Liver (tissue), 9 donors: Measurements from ENCODE around the gene EHD4. TPM values are rescaled to one million over a fixed set of nuclear protein-coding genes. Genes with fewer than 3 reads are reported as not detected.

ENCODE experiments used
- DNase-seq: peaks from one replicate; pipeline ENCODE4 v3.0.0-alpha.2; 2017; ENCODE audit warnings: low spot score
- H3K27ac ChIP-seq, 2 donors: one replicate each; pipeline ENCODE4 v1.7.0; 2013; ENCODE audit warnings: inconsistent platforms in 2 of 2, low read length in 2 of 2, control low read depth in 1 of 2, low read depth in 1 of 2, mild to moderate bottlenecking in 1 of 2
- H3K27me3 ChIP-seq, 4 donors: one replicate each; pipeline versions ENCODE4 v1.6.1 to v1.7.0; 2013; ENCODE audit warnings: low read length in 3 of 4, inconsistent platforms in 1 of 4, mild to moderate bottlenecking in 1 of 4, moderate library complexity in 1 of 4; ENCODE audit not compliant: control insufficient read depth in 4 of 4, insufficient read depth in 4 of 4
- H3K36me3 ChIP-seq, 4 donors: one replicate each; pipeline versions ENCODE4 v1.6.1 to v1.7.0; 2013; ENCODE audit warnings: low read length in 3 of 4, mild to moderate bottlenecking in 3 of 4, low read depth in 1 of 4, moderate library complexity in 1 of 4; ENCODE audit not compliant: control insufficient read depth in 4 of 4, insufficient read depth in 3 of 4
- H3K4me1 ChIP-seq, 4 donors: one replicate each; pipeline versions ENCODE4 v1.6.1 to v1.7.0; 2013; ENCODE audit warnings: low read length in 3 of 4, mild to moderate bottlenecking in 3 of 4, moderate library complexity in 1 of 4; ENCODE audit not compliant: control insufficient read depth in 4 of 4, insufficient read depth in 4 of 4
- H3K4me3 ChIP-seq, 3 donors: one replicate each; pipeline versions ENCODE4 v1.6.1 to v1.7.0; 2013; ENCODE audit warnings: low read length in 3 of 3, control low read depth in 1 of 3, low read depth in 1 of 3, mild to moderate bottlenecking in 1 of 3
- H3K9ac ChIP-seq, 2 donors: one replicate each; pipeline ENCODE4 v1.7.0; 2013; ENCODE audit warnings: low read length in 2 of 2, mild to moderate bottlenecking in 2 of 2, moderate library complexity in 2 of 2, control low read depth in 1 of 2, low read depth in 1 of 2
- H3K9me3 ChIP-seq, 4 donors: one replicate each; pipeline versions ENCODE4 v1.6.1 to v1.7.0; 2013; ENCODE audit warnings: low read length in 3 of 4; ENCODE audit not compliant: control insufficient read depth in 4 of 4
- FOXA2 ChIP-seq: IDR thresholded peaks from 2 replicates; pipeline ENCODE4 v1.6.1; 2016; ENCODE audit warnings: antibody characterized with exemption
- GABPA ChIP-seq, 2 donors: IDR thresholded peaks in 1 of 2; conservative IDR thresholded peaks in 1 of 2; 2 replicates each; pipeline ENCODE4 v1.6.1; 2016; ENCODE audit warnings: antibody characterized with exemption in 2 of 2, mild to moderate bottlenecking in 1 of 2, moderate library complexity in 1 of 2
- HNF4A ChIP-seq, 2 donors: conservative IDR thresholded peaks; 2 replicates each; pipeline ENCODE4 v1.6.1; 2016; ENCODE audit warnings: antibody characterized with exemption in 2 of 2, mild to moderate bottlenecking in 2 of 2
- HNF4G ChIP-seq: IDR thresholded peaks from 2 replicates; pipeline ENCODE4 v1.6.1; 2016; ENCODE audit warnings: antibody characterized with exemption
- JUND ChIP-seq, 2 donors: IDR thresholded peaks; 2 replicates each; pipeline ENCODE4 v1.6.1; 2016; ENCODE audit warnings: antibody characterized with exemption in 2 of 2
- MAX ChIP-seq: IDR thresholded peaks from 2 replicates; pipeline ENCODE4 v1.6.1; 2016; ENCODE audit warnings: antibody characterized with exemption
- NR2F2 ChIP-seq: IDR thresholded peaks from 2 replicates; pipeline ENCODE4 v1.6.1; 2016; ENCODE audit warnings: antibody characterized with exemption
- RXRA ChIP-seq, 2 donors: IDR thresholded peaks; 2 replicates each; pipeline ENCODE4 v1.6.1; 2017 to 2018; ENCODE audit warnings: antibody characterized with exemption in 2 of 2, mild to moderate bottlenecking in 1 of 2
- SP1 ChIP-seq: IDR thresholded peaks from 2 replicates; pipeline ENCODE4 v1.6.1; 2018; ENCODE audit warnings: antibody characterized with exemption, mild to moderate bottlenecking
- TAF1 ChIP-seq: conservative IDR thresholded peaks from 2 replicates; pipeline ENCODE4 v1.6.1; 2016; ENCODE audit warnings: antibody characterized with exemption, mild to moderate bottlenecking
- YY1 ChIP-seq: IDR thresholded peaks from 2 replicates; pipeline ENCODE4 v1.6.1; 2016; ENCODE audit warnings: antibody characterized with exemption, mild to moderate bottlenecking
- ZBTB33 ChIP-seq: IDR thresholded peaks from 2 replicates; pipeline ENCODE4 v1.6.1; 2016; ENCODE audit warnings: antibody characterized with exemption
- WGBS: extraction: QIAGEN DNeasy Blood & Tissue Kit; methylation state at CpG from one replicate; pipeline ENCODE4 v1.1.7; 2013; 5-methylcytosine and 5-hydroxymethylcytosine counted together
- polyA plus RNA-seq, 2 donors: library from polyadenylated mRNA; stranded (reverse) in 1 of 2; unstranded in 1 of 2; fragments of 200-250 nt in 1 of 2; fragments of >200 nt in 1 of 2; fragmentation: Nextera tagmentation in 1 of 2; extraction: Ambion mirVana in 1 of 2; gene quantifications; one replicate each; pipeline versions ENCODE4 v1.2.1 to v1.2.3, GENCODE V29; 2013 to 2015
- total RNA-seq, 2 donors: library from RNA; depleted of rRNA; stranded (reverse); fragments of >200 nt; gene quantifications; one replicate each; pipeline ENCODE4 v1.2.3, GENCODE V29; 2014
- TF ChIP-seq, protein P1 (sequence below): IDR thresholded peaks from 2 replicates; pipeline ENCODE4 v1.6.1; 2016; ENCODE audit warnings: antibody characterized with exemption, mild to moderate bottlenecking
- TF ChIP-seq, protein P2 (sequence below): IDR thresholded peaks from 2 replicates; pipeline ENCODE4 v1.6.1; 2016; ENCODE audit warnings: antibody characterized with exemption
- donor health status: healthy.
- donor health status: healthy.
- donor health status: healthy.
- donor health status: healthy.
- donor health status: healthy.

Gene EHD4
- total and polyA plus RNA-seq, 4 donors: 3.3 to 10.0 (median 6.2) TPM

GRCh38 chr15:41987246-41987924 is 15.0 kb upstream of the EHD4 start:
- no peak overlapping the region for H3K9ac ChIP-seq
- TF ChIP-seq SP1: no peak
- TF ChIP-seq MAX: no peak
- TF ChIP-seq GABPA (IDR thresholded peaks at IDR 0.05 in 1 of 2, conservative IDR thresholded peaks at IDR 0.05 in 1 of 2): no peak
- no peak for TF ChIP-seq TAF1
- TF ChIP-seq, protein P1, sequence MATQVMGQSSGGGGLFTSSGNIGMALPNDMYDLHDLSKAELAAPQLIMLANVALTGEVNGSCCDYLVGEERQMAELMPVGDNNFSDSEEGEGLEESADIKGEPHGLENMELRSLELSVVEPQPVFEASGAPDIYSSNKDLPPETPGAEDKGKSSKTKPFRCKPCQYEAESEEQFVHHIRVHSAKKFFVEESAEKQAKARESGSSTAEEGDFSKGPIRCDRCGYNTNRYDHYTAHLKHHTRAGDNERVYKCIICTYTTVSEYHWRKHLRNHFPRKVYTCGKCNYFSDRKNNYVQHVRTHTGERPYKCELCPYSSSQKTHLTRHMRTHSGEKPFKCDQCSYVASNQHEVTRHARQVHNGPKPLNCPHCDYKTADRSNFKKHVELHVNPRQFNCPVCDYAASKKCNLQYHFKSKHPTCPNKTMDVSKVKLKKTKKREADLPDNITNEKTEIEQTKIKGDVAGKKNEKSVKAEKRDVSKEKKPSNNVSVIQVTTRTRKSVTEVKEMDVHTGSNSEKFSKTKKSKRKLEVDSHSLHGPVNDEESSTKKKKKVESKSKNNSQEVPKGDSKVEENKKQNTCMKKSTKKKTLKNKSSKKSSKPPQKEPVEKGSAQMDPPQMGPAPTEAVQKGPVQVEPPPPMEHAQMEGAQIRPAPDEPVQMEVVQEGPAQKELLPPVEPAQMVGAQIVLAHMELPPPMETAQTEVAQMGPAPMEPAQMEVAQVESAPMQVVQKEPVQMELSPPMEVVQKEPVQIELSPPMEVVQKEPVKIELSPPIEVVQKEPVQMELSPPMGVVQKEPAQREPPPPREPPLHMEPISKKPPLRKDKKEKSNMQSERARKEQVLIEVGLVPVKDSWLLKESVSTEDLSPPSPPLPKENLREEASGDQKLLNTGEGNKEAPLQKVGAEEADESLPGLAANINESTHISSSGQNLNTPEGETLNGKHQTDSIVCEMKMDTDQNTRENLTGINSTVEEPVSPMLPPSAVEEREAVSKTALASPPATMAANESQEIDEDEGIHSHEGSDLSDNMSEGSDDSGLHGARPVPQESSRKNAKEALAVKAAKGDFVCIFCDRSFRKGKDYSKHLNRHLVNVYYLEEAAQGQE: no peak
- no peak for TF ChIP-seq ZBTB33
- no peak for TF ChIP-seq HNF4A (conservative IDR thresholded peaks at IDR 0.05)
- H3K4me3 ChIP-seq: no peak overlapping the region
- WGBS: 87% methylated on average over 17 of the region's 17 CpGs
- DNase-seq: no peak
- no peaks in the 10 kb centered on the region for H3K9me3 ChIP-seq
- H3K36me3 ChIP-seq: no peaks in the 10 kb centered on the region
- H3K27me3 ChIP-seq: no peaks in the 10 kb centered on the region
- H3K27ac ChIP-seq: no peak overlapping the region
- H3K4me1 ChIP-seq: no peaks in the 10 kb centered on the region

GRCh38 chr15:41985236-41986160 is 13.1 kb upstream of the EHD4 start:
- H3K36me3 ChIP-seq: no peaks in the 10 kb centered on the region
- H3K9me3 ChIP-seq: no peaks in the 10 kb centered on the region
- WGBS: 90% methylated on average over 19 of the region's 19 CpGs
- H3K4me3 ChIP-seq: no peak overlapping the region
- H3K27ac ChIP-seq: no peak overlapping the region
- H3K4me1 ChIP-seq: peaks cover 0 to 1% (median 0%) of the 10 kb centered on the region in 4 donors
- no peak overlapping the region for H3K9ac ChIP-seq
- no peaks in the 10 kb centered on the region for H3K27me3 ChIP-seq
- no peak for DNase-seq
- TF ChIP-seq FOXA2 (no peak), MAX (no peak), HNF4G (no peak), RXRA (IDR thresholded peaks at IDR 0.05) (no peak), SP1 (no peak), NR2F2 (no peak), ZBTB33 (no peak), YY1 (no peak), HNF4A (conservative IDR thresholded peaks at IDR 0.05) (no peak), JUND (IDR thresholded peaks at IDR 0.05) (no peak)
- TF ChIP-seq, protein P1: no peak
- TF ChIP-seq, protein P2, sequence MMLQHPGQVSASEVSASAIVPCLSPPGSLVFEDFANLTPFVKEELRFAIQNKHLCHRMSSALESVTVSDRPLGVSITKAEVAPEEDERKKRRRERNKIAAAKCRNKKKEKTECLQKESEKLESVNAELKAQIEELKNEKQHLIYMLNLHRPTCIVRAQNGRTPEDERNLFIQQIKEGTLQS: no peak
